ENCODE results near the gene TTC24.

GRCh38 chr1:156540955-156541354, 38.6 kb upstream of the TTC24 start:
- TF ChIP-seq CTCF (IDR thresholded peaks at IDR 0.05) (no peak), POLR2A (IDR thresholded peaks at IDR 0.05) (no peak), EP300 (IDR thresholded peaks at IDR 0.05; ENCODE audit: low read depth) (no peak)
